Transverse colon (tissue), 3 donors: ENCODE results near the gene MPP2.

ENCODE experiments used
- EP300 ChIP-seq: sonication (generic); formaldehyde crosslinking; IDR thresholded peaks from one replicate; pipeline ENCODE4 v1.6.1; 2017; ENCODE audit warnings: antibody characterized with exemption, low read depth
- POLR2A ChIP-seq: fragments of 450-650 bp; IDR thresholded peaks from one replicate; pipeline ENCODE4 v1.6.1; 2016; ENCODE audit warnings: antibody characterized with exemption, mild to moderate bottlenecking, moderate library complexity
- TF ChIP-seq, protein P1 (sequence below), 5 experiments: fragments of 200-600 bp in 3 of 5; fragments of 450-650 bp in 2 of 5; sonication (generic) in 3 of 5; IDR thresholded peaks; 1 replicate in 2 of 5; 2 replicates in 3 of 5; pipeline ENCODE4 v1.5.1; 2016 to 2017; ENCODE audit warnings: antibody characterized with exemption in 5 of 5, inconsistent platforms in 3 of 5, mild to moderate bottlenecking in 2 of 5, moderate library complexity in 1 of 5

DNA sequence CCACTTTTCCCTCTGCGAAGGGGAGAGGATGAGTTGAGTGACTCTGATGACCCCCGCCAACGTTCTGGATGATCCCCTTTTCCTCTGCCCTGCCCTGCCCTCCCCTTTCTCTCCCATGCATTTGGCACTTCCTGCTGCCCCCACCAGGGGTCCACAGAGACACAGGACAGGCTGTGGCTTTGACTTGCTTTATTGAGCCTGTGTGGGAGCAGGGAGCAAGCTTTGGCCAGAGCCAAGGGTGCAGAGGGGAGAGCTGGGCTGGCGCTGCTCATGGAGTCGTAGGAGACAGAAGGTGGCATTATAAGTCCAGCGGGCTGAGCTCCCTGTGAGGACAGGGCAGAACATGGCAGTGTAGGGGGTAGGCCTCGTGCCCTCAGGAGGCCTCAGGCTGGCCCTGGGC lies 33.3 kb upstream of the MPP2 start:
- TF ChIP-seq EP300 (no peak), POLR2A (no peak)
- TF ChIP-seq, protein P1, sequence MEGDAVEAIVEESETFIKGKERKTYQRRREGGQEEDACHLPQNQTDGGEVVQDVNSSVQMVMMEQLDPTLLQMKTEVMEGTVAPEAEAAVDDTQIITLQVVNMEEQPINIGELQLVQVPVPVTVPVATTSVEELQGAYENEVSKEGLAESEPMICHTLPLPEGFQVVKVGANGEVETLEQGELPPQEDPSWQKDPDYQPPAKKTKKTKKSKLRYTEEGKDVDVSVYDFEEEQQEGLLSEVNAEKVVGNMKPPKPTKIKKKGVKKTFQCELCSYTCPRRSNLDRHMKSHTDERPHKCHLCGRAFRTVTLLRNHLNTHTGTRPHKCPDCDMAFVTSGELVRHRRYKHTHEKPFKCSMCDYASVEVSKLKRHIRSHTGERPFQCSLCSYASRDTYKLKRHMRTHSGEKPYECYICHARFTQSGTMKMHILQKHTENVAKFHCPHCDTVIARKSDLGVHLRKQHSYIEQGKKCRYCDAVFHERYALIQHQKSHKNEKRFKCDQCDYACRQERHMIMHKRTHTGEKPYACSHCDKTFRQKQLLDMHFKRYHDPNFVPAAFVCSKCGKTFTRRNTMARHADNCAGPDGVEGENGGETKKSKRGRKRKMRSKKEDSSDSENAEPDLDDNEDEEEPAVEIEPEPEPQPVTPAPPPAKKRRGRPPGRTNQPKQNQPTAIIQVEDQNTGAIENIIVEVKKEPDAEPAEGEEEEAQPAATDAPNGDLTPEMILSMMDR (IDR thresholded peaks at IDR 0.05): peak in 4 of 5 experiments; percentile 7 to 27 (median 20)
